GM10266 (cell line): Measurements from ENCODE around the gene TMEM240.
"Not testable (repeated sequence)": the region's sequence is repeated elsewhere in the genome, so short reads cannot be mapped to it uniquely, and the experiment has no call there.

Source experiments
- DNase-seq: peaks from one replicate; pipeline ENCODE4 v3.0.0; 2012; ENCODE audit errors: extremely low spot score
- TF ChIP-seq, protein P1 (sequence below): IDR thresholded peaks from 2 replicates; pipeline ENCODE4 v1.5.1; 2012; ENCODE audit warnings: mild to moderate bottlenecking, low read depth; ENCODE audit not compliant: control insufficient read depth, insufficient read depth; ENCODE audit errors: missing control alignments

Gene TMEM240

DNA sequence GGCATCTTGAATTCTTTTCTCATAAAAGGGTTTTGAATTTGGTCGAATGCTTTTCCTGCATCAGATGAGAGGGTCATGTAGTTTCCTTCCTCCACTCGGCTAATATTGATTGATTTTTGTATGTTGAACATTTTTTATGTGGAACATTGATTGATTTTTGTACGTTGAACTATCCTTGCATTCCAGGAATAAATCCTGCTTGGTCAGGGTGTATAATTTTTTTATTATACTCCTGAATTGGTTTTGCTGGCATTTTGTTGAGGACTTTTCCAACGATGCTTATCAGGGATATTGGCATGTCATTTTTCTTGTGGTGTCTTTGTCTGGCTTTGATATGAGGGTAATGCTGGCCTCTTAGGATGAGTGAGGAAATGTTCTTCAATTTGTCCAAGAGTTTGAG, 8.5 kb downstream of the TMEM240 start:
- peak; percentile 11 for DNase-seq
- TF ChIP-seq, protein P1, sequence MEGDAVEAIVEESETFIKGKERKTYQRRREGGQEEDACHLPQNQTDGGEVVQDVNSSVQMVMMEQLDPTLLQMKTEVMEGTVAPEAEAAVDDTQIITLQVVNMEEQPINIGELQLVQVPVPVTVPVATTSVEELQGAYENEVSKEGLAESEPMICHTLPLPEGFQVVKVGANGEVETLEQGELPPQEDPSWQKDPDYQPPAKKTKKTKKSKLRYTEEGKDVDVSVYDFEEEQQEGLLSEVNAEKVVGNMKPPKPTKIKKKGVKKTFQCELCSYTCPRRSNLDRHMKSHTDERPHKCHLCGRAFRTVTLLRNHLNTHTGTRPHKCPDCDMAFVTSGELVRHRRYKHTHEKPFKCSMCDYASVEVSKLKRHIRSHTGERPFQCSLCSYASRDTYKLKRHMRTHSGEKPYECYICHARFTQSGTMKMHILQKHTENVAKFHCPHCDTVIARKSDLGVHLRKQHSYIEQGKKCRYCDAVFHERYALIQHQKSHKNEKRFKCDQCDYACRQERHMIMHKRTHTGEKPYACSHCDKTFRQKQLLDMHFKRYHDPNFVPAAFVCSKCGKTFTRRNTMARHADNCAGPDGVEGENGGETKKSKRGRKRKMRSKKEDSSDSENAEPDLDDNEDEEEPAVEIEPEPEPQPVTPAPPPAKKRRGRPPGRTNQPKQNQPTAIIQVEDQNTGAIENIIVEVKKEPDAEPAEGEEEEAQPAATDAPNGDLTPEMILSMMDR, result no peak

DNA sequence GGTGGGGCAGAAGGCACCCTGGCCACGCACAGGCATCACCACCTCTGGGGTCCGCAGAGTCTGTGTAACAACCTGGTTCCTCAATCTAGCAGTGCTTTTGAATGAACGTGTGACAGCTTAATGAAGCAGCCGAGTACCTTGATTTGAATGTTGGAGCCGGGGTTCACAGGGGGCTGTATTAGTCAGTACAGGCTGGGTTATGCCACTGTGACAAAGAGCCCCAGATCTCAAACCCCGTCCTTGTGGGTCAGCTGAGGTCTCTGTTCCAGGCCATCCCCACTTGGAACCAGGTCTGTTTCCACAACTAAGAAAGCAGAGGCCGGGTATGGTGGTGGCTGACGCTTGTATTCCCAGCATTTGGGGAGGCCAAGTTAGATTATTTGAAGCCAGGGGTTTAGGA, 10.5 kb downstream of the TMEM240 start:
- DNase-seq, result no peak

DNA sequence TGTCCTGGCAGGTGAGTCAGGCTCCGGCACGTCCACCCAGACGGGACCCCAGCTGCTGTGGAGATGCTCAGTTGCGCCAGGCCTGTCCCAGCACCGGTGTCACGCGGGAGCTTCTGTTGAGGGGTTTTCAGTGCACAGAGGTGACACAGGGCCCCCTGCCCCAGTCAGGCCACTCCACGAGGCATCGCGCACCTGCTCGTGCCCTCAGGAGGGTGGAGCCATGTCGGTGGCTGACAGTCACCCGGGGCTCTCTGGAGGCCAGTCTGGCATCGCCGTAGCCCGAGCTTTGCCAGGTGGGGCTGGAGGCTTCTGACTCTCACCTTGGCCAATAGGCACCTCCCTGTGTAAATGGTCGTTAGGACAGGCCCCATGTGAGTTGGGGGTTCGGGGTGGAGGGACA, 11.1 kb downstream of the TMEM240 start:
- no peak for DNase-seq
- TF ChIP-seq, protein P1, result no peak

More for the DNA sequence above, 10.5 kb downstream of the TMEM240 start:
- TF ChIP-seq, protein P1, result no peak

DNA sequence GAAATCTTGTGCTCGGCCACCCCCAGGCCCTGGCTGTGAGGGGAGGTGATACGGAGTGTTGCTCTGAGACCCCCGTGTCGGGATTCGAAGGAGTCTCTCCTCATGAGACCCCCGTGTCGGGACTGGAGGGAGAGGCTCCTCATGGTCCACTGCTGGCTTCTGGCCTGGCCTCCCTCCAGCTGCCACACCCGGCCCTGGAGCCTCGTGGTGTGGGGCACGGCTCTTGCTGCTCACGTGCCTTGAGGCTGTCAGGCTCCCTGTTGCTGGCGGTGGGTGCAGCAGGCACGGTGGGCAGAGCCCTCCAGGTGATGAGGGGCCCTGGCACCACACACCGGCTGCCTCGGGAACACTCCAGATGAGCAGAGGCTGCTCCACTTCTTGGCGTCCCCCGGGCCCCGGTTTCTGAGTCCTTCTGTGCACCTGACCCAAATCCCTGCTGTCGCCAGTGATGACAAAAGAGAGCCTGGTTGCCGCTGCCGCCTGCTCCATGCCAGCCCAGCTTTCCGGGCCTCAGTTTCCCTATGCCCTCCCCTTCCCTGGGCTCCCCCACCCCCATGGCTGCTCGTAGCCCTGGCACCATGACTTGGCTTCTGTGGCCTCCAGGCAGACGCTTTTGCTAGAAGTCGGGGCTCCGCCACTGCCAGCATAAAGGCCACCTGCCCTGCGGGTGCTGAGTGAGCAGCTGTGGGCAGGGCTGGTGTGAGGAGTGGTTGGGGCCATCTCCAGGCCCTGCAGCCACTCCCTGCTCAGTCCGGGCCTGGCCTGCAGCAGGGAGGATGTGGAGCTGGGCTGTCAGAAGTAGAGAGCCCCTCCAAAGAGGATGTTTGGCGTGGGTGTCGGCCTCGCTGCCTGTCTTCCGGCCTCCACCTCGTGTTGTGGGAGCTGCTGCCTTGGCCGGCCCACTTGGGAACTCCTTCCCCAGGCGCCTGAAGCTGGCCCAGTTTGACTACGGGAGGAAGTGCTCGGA, 11.8 kb downstream of the TMEM240 start:
- DNase-seq, result peak; percentile 8
- TF ChIP-seq, protein P1, result no peak

DNA sequence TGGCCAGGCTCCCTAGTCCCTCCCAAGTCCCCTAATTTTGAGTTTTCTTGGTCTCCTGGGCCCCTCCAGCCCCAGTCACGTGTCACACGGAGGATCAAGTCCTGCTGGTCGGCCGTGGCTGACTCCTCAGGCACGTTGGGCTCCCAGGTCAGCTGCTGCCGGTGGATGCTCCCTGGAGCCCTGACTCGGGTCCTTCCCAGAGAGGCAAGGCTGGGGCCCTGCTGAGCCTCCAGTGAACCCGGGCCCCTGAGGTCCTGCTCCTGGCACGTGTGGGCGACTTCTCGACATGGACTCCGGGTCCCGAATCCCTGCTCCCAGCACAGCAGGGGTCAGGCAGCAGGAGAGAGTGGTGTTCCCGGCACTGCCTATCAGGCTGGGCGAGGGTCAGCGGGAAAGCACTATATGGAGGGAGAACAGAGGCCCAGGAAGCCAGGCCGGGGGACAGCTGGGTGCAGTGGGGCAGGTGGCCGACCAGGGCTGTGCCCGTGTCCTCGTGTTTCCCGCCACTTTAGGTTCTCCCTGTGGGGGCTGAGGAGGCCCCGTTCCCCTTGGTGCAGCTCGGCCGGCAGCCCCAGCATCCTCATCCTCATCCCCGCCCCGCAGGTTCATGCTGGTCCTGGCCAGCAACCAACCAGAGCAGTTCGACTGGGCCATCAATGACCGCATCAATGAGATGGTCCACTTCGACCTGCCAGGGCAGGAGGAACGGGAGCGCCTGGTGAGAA, 13.2 kb downstream of the TMEM240 start:
- peak; percentile 7 for DNase-seq
- TF ChIP-seq, protein P1, result no peak

DNA sequence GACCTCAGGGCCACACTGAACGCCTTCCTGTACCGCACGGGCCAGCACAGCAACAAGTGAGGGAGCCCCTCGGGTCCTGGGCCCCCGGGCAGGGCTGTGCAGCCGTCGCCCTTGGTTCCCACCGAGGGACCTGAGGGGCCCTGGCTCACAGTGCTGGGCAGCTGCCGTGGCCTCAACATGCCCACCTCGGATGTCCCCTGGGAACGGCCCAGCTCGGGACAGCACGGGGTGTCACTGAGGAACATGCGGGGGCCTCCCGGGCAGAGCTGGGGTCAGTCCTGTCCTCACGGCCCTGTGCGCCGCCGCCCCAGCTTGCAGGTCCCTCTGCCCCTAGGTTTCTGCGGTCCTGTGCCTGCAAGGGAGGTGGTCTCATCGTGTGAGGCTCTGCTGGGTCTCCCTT, 13.9 kb downstream of the TMEM240 start:
- DNase-seq, result not testable (repeated sequence)

DNA sequence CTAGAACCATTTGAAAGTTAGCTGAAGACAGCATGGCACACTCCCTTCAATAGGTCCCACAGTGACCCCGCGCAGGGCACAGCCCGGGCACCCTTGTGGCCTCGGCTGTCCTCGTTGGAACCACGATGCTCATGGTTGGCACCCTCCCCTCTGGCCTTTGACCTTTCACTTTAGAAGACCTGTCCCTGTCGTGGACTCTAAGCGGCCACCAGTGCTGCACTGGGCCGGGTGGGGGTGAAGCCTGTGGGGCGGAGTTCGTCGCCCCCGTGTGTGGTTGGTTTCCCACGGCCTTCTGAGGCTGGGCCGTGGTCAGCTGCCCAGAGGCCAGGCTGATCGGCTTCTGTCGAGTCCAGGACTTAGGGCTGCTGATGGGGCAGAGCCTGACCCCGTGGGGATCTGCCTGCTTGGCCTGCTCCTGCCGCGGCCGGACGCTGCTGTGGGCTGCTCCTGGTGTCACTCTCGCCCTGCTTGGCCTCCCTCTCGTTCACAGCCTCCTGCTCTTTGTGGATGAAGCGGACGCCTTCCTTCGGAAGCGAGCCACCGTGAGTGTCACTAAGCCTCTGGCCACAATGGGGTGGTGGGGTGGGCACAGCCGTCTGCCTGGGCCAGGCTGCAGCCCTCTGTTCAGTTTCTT, 15.6 kb downstream of the TMEM240 start:
- not testable (repeated sequence) for DNase-seq

DNA sequence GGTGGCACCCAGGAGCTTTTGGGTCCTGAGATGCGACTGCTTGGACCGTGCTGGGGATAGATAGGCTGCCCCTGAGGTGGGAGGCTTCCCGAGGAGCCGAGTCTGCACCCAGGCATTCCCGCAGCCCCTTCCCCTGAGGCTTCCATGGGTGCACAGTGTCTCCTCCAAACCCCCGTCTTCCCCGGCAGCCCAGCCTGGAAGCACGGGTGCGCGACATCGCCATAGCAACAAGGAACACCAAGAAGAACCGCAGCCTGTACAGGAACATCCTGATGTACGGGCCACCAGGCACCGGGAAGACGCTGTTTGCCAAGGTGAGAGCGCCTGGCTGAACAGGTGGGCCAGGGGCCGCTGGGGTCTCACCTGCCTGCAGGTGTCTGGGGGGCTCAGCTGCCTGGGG, 16.8 kb downstream of the TMEM240 start:
- DNase-seq, result peak; percentile 8

DNA sequence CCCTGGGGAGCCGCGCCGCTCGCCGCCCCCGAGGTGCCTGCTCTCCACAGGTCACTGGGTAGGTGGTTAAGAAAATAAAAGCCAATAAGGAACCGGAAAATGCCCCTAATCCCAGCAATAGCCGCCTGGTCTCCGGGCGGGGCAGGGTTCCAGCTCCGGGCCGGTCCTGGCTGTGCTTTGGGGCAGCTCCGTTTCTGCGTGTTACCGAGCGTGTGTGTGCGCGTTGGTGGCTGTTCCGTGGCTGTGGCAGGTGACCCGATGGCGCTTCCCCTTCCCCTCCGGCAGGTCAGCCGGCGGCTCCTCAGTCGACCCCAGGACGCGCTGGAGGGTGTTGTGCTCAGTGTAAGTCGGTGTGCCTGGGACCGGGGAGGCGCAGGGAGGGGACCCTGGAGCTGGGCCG, 17.2 kb downstream of the TMEM240 start:
- DNase-seq, result not testable (repeated sequence)

DNA sequence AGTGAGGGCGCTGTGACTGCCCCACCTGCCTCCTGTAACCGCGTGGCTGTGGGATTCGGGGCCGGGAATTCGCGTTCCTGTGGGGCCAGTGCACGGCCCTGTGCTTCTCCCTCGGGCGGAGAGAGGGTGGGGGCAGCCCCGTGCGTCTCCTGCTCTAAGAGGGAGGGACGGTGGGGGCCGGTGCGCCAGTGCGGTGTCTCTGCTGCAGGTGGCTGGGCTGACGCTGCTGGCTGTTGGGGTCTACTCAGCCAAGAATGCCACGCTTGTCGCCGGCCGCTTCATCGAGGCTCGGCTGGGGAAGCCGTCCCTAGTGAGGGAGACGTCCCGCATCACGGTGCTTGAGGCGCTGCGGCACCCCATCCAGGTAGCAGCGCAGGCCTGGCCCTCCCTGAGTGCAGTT, 17.9 kb downstream of the TMEM240 start:
- not testable (repeated sequence) for DNase-seq
